Activated CD8-positive, alpha-beta T cell treated with anti-CD3 and anti-CD28 coated beads, Interleukin-2, amount 10 ng/mL, durations not matched to agents 7 days and 5 days (primary cell): ENCODE results near the gene STEAP2. TPM values are rescaled to one million over a fixed set of nuclear protein-coding genes. Genes with fewer than 3 reads are reported as not detected.

ENCODE experiments used
- total RNA-seq, 2 experiments: library from RNA; stranded (reverse); gene quantifications; one replicate each; pipeline ENCODE4 v1.2.3, GENCODE V29; 2021

The STEAP2 gene
- total RNA-seq, 2 experiments from 2014 or later, result not detected

Other genes starting within 250 kb of the STEAP2 start
- not detected for gene STEAP1, start 57.3 kb upstream of the STEAP2 start, total RNA-seq
- under 1 TPM in 1 of 2 experiments, not detected in 1; 0.65 TPM for gene CFAP69, start 33.4 kb downstream of the STEAP2 start, total RNA-seq
- not detected for gene FAM237B, start 109.6 kb downstream of the STEAP2 start, total RNA-seq
- gene GTPBP10, start 135.0 kb downstream of the STEAP2 start, total RNA-seq, result 10 to 100 TPM; 22.5 to 23.1 TPM
- gene CLDN12, start 191.7 kb downstream of the STEAP2 start, total RNA-seq, result 1 to 10 TPM; 1.7 to 2.6 TPM